MM.1S (cell line): ENCODE results near the gene STK36.

Experiments used
- EZH2 ChIP-seq: fragments of 300-600 bp; sonication (generic); optimal IDR thresholded peaks from 2 replicates; pipeline ENCODE3; 2017; ENCODE audit warnings: low read depth, mild to moderate bottlenecking, antibody characterized with exemption, low read length, mixed read lengths
- EZH2phosphoT487 ChIP-seq: fragments of 300-600 bp; sonication (generic); IDR thresholded peaks from 2 replicates; pipeline ENCODE4 v1.6.1; 2018; ENCODE audit warnings: antibody characterized with exemption, low read length
- TF ChIP-seq, protein P1 (sequence below): fragments of 300-600 bp; sonication (generic); IDR thresholded peaks from 2 replicates; pipeline ENCODE4 v1.5.1; 2016; ENCODE audit warnings: antibody characterized with exemption, low read length, mixed read lengths

DNA sequence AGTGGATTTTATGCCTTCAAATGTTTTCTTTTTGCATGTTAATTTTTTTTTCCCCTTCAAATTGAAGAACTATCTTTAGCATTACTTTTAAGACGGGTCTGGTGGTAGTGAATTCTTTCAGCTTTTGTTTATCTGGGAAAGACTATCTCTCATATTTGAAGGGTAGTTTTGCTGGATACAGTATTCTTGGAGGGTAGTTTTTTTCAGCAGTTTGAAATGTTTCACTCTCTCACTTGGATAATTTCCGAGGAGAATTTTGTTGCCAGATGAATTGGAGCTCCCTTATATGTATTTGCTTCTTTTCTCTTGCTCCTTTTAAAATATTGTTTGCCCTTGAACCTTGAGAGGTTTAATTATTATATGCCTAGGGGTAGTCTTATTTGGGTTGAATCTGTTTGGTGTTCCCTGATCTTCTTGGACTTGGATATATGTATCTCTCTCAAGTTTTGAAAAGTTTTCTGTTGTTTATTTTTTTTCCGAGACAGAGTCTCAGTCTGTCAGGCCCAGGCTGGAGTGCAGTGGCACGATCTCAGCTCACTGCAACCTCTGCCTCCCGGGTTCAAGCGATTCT, 54.2 kb downstream of the STK36 start:
- TF ChIP-seq, protein P1, sequence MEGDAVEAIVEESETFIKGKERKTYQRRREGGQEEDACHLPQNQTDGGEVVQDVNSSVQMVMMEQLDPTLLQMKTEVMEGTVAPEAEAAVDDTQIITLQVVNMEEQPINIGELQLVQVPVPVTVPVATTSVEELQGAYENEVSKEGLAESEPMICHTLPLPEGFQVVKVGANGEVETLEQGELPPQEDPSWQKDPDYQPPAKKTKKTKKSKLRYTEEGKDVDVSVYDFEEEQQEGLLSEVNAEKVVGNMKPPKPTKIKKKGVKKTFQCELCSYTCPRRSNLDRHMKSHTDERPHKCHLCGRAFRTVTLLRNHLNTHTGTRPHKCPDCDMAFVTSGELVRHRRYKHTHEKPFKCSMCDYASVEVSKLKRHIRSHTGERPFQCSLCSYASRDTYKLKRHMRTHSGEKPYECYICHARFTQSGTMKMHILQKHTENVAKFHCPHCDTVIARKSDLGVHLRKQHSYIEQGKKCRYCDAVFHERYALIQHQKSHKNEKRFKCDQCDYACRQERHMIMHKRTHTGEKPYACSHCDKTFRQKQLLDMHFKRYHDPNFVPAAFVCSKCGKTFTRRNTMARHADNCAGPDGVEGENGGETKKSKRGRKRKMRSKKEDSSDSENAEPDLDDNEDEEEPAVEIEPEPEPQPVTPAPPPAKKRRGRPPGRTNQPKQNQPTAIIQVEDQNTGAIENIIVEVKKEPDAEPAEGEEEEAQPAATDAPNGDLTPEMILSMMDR: no peak
- TF ChIP-seq EZH2 (no peak), EZH2phosphoT487 (no peak)
